HG02970 (cell line): Measurements from ENCODE around the gene SPANXD.
"Not testable (repeated sequence)": the region's sequence is repeated elsewhere in the genome, so short reads cannot be mapped to it uniquely, and the experiment has no call there.

Experiments used
- ATAC-seq: cut with Tn5 transposase; IDR thresholded peaks from one replicate; pipeline ENCODE4 v1.9.1; 2021; ENCODE audit warnings: mild to moderate bottlenecking, moderate library complexity, moderate number of reproducible peaks; ENCODE audit not compliant: unreplicated experiment, low FRiP score

Gene SPANXD, protein sequence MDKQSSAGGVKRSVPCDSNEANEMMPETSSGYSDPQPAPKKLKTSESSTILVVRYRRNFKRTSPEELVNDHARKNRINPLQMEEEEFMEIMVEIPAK

DNA sequence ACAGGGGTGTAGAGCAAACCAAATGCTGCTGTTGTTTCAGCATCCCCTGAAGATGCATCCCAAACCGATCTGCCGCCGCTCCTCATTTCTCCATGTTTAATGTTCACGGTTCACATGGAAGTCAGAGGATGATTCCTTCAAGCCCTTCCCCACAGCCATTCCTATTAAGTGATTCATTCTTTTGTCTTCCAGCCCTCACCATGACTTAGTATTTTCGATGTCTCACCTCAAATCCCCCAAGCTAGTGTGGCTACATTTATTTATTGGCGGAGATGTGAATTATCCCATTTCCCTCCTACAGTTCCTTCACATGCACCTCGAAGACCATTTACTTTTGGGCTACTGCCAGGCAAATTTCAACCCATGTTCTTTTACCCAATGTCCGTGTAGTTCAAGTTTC, at the start of gene SPANXD:
TSS of gene SPANXD (minus strand) at position 101 of the 400 bp plus-strand sequence. CDS start 334 bp downstream, outside the sequence.
- not testable (repeated sequence) for ATAC-seq

DNA sequence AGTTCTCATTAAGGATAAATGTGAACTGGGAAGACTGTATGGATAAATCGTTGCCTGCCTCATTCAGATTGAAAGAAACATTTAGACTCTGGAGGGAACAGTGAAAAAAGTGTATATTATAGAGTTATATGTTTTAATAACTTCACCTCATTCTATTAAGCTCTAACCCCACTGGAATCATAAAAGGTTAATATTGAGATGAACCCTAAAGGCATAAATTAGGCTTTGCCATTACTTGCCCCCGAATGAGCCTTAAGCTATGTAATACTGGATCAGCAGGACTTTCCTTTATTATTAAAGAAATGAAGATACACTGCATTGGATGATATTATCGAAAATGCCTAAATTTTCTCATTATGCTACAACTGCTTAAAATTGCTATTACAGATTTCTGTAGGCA, 44.1 kb upstream of the SPANXD start:
- ATAC-seq, result no peak

DNA sequence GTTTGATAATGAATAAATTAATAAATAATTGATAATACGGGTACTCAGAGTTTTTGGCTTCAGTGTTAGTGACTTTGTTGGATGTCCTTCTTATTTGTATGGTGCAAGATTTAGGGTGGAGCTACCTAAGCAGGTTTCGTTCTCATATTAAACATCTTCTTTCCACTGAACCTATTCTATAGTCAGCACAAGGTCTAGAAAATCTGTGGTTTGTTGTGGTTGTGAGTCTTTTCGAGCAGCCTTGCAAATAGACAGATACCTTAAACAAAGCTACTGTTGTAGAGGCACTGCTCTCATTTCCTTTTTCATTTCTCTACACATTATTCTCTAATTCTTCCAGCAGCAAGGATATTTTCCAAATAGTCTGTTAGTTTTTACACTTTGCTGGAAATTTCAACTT, 38.1 kb upstream of the SPANXD start:
- ATAC-seq, result no peak

DNA sequence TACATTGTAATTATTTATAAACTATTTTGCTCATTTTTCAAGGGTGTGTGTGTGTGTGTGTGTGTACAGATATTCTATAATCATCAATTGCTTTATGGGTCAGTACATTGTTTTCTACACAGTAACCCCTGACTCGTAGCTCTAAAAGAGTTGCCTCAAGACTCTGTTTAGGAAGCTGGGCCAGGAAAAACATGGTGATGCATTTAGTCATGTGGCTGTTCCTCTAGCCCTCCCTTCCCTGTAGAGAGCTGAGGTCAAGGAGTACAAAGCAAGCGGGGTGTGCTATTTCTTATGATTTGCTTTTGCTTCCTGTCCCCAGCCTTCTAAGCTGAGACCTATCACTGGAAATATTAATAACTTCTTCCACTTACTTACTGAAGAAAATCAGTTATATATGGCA, 34.8 kb upstream of the SPANXD start:
- ATAC-seq, result no peak

DNA sequence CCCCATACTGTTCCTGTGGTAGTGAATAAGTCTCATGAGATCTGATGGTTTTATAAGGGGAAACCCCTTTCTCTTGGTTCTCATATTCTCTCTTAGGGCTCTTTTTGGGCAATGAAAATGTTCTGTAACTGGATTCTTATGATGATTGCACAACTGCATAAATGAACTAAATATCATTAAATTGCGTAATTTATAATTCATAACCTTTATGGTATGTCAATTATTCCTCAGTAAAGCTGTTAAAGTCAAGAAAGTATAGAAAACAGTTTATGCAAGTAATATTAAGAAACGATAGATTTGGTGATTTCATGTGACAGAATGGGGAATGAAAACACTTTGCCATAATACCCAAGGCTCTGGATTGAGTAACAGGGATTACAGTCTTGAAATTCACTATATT, 33.5 kb upstream of the SPANXD start:
- ATAC-seq, result no peak

DNA sequence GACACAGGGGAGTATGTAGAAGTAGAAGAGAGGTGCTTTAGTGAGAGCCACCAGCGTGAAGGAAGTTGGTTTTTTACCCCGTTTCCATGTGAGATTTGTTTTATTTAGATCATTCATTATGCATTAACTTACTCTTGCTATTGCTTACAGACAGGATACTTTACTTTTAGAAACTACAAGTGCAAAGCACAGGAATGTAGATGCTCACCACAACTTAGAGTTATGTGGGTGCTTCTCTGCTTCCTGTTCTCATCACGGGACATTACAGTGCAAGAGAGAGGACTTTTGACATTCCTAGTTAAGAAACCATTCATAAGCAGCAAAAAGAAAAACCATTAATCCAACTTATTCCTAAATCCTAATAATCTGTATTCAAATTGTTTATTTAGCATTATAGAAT, 25.6 kb upstream of the SPANXD start:
- ATAC-seq, result no peak

DNA sequence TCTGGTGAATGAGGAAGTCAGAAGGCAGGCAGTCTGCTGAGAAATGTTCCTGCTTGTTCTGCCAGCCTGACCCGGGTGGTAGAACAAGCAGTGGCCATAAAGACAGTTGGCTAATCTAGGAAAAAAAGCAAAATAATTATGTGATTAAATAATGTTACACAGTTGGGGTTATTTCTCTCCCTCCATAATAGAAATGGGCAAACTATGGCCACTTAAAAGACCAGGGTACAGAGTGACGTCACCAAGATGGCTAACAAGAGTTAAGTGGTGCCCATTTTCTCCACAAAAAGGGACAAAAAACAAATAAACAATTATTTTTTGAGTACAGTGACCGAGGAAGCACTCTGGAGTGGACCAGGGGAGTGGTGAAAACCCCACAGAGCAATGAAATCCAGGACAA, 16.1 kb upstream of the SPANXD start:
- no peak for ATAC-seq

DNA sequence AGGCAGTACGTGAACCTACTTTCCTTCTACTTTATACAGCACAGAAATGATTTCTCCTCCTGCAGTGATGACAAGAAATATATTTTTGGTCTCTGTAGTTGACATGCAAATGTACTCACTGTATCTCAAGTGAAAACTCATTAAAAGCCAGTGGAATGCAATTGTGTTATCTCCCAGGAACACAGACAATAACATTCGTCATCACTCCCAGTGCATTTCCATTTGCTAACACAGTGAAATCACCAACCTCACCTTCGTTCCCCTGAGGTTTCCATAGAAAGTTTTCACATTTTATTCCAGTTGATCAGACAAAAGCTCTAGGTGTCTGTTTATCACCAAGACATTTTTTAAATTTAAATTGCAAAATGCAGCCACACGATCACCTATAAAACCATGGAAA, 2.5 kb upstream of the SPANXD start:
- no peak for ATAC-seq

DNA sequence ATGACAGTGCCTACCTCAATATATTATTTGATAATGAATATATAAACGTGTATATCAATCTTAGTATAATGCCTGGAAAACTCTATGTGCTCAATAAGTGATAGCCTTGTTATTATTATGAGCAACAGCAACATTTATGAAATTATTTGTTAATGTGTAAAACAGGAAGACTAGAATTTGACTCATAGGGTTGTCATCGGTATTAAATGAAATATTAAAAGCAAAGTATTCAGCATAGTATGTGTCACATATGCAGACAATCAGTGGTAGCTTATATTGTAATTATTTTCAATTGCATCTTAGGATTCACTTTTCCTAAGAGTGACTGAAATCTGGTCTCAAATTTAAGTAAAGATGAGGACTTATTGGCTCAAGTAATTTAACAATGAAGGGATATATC, 24.6 kb downstream of the SPANXD start:
- no peak for ATAC-seq

DNA sequence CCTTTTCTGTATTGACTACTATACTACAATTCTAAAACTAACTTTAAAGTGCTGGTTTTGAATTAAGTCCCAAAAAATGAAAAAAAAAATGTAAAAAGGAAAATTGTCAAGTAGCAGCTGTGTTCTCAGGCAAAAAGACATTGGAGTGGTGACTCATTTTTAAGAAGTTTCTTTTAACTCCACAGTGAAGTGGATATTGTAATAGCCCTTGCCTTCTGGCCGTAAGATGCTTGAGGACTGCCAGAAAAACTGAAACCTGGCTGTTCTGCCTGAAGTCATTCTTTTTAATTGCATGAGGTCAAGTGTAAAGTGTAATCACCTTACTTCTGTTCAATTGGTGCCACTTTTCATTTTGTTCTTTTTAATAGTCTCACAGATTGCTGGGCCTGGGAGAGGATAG, 28.9 kb downstream of the SPANXD start:
- no peak for ATAC-seq

DNA sequence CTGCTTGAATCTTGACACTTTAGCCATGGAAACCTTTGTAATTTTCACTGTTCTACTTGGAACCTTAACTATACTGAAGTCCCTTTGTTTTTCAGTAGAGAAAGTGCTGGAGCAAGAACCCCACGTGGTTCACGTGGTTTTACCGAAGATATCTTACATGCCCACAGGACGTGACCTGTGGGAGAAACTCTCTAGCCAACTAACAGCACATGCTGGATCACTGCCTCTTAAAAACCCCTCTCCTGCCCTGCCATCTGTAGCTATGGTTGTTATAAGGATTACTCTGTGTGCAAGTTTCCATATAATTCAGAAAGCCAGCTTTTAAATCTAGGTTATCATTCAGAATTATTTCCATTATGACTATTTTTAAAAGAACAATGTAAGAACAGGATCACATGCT, 30.2 kb downstream of the SPANXD start:
- no peak for ATAC-seq

DNA sequence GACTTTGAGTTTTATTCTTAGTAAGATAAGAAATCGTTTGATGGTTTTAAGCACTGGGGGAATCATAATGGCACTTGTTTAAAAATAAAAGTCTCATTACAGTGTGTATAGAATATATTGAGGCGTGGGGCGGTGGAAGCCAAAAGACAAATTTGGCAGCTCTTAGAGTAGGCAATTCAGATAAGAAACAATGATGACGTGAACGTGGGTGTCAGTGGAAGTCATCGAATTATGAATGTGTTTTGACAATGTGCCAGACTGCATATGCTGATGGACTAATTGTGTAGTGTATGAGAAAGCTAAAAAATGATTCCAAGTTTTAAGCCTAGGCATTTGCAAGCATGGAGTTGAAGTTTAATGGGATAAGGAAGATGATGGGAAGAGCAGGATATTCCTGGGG, 35.8 kb downstream of the SPANXD start:
- ATAC-seq, result no peak

DNA sequence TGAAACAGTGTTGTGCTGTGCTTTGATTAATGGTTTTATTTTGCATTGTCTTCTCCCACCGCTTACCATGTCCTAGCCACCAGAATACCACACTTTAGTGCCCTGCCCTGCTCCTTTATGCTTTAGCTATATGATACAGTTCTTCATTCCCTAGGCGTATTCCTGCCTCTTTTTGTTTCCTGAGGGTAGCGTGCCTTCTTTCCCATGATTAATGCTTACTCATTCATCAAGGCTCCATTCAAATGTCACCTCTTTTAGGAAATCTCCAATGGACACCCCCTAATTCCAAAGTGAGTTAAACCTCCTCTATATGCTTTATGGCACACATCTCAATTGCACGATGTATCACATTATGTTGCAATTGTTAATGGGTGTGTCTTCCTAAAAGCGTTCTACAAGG, 46.3 kb downstream of the SPANXD start:
- no peak for ATAC-seq
